HEK293 (cell line): Measurements from ENCODE around the gene GNB3.
A peak's percentile ranks its signal among the peaks of the same experiment; 100 is the strongest.

Source experiments
- CTCF ChIA-PET: fragments of 350-600 bp; formaldehyde crosslinking; extraction: SDS; loops from one replicate; lab custom pipeline; 2021; ENCODE audit warnings: antibody characterized with exemption; lab: Yijun Ruan, JAX
- POLR2A ChIA-PET: fragments of 300-600 bp; formaldehyde crosslinking; extraction: SDS; loops from one replicate; lab custom pipeline; 2020; ENCODE audit warnings: antibody characterized with exemption, inconsistent platforms; lab: Yijun Ruan, JAX
- H3K27ac ChIP-seq: fragments of 200-500 bp; sonication (Bioruptor generic); 2 replicates; pipeline ENCODE4 v1.5.1; 2014; ENCODE audit warnings: low read depth, low read length, control low read depth, inconsistent platforms; ENCODE audit errors: extremely low read depth
- H3K36me3 ChIP-seq, 2 experiments: fragments of 200-500 bp in 1 of 2; sonication (Bioruptor generic) in 1 of 2; 1 replicate in 1 of 2; 2 replicates in 1 of 2; pipeline ENCODE4 v1.5.1; 2014 to 2017; ENCODE audit warnings: inconsistent platforms in 2 of 2, low read length in 2 of 2; ENCODE audit not compliant: control insufficient read depth in 2 of 2, insufficient read depth in 1 of 2
- H3K4me1 ChIP-seq: fragments of 200-500 bp; sonication (Bioruptor generic); 2 replicates; pipeline ENCODE4 v1.5.1; 2014; ENCODE audit warnings: mild to moderate bottlenecking, low read length, inconsistent platforms; ENCODE audit not compliant: control insufficient read depth, insufficient read depth
- H3K4me3 ChIP-seq: 2 replicates; pipeline ENCODE4 v1.5.1; 2011; ENCODE audit warnings: low read depth, mild to moderate bottlenecking, control low read depth, low read length, moderate library complexity
- H3K9me3 ChIP-seq: fragments of 200-500 bp; sonication (Bioruptor generic); 2 replicates; pipeline ENCODE4 v1.5.1; 2014; ENCODE audit warnings: low read depth, low read length, inconsistent platforms; ENCODE audit not compliant: control insufficient read depth, insufficient read depth
- GLIS1 ChIP-seq: fragments of 450-650 bp; formaldehyde crosslinking; IDR thresholded peaks from 2 replicates; pipeline ENCODE4 v1.5.1; 2016; ENCODE audit warnings: missing biosample characterization, missing genetic modification characterization
- GLIS2 ChIP-seq: fragments of 450-650 bp; formaldehyde crosslinking; IDR thresholded peaks from 2 replicates; pipeline ENCODE4 v1.5.1; 2016; ENCODE audit warnings: missing biosample characterization, missing genetic modification characterization
- KLF16 ChIP-seq: fragments of 450-650 bp; formaldehyde crosslinking; IDR thresholded peaks from 2 replicates; pipeline ENCODE4 v1.5.1; 2017; ENCODE audit warnings: missing biosample characterization, missing genetic modification characterization
- PRDM6 ChIP-seq: fragments of 450-650 bp; formaldehyde crosslinking; IDR thresholded peaks from 2 replicates; pipeline ENCODE4 v1.5.1; 2017; ENCODE audit warnings: missing biosample characterization, missing genetic modification characterization
- SP2 ChIP-seq: fragments of 450-650 bp; formaldehyde crosslinking; IDR thresholded peaks from 2 replicates; pipeline ENCODE4 v1.5.1; 2016; ENCODE audit warnings: missing biosample characterization, missing genetic modification characterization
- ZBTB6 ChIP-seq: fragments of 450-650 bp; formaldehyde crosslinking; IDR thresholded peaks from 2 replicates; pipeline ENCODE4 v1.5.1; 2017; ENCODE audit warnings: missing biosample characterization, missing genetic modification characterization
- ZBTB7A ChIP-seq: fragments of 450-650 bp; formaldehyde crosslinking; IDR thresholded peaks from 2 replicates; pipeline ENCODE4 v1.5.1; 2016; ENCODE audit warnings: low read depth, missing biosample characterization, missing genetic modification characterization
- ZNF280C ChIP-seq: fragments of 450-650 bp; formaldehyde crosslinking; IDR thresholded peaks from 2 replicates; pipeline ENCODE4 v1.5.1; 2016; ENCODE audit warnings: missing biosample characterization, missing genetic modification characterization
- ZNF280D ChIP-seq: fragments of 450-650 bp; formaldehyde crosslinking; IDR thresholded peaks from 2 replicates; pipeline ENCODE4 v1.5.1; 2016; ENCODE audit warnings: missing biosample characterization, missing genetic modification characterization
- ZNF398 ChIP-seq: fragments of 450-650 bp; formaldehyde crosslinking; IDR thresholded peaks from 2 replicates; pipeline ENCODE4 v1.5.1; 2017; ENCODE audit warnings: missing biosample characterization, missing genetic modification characterization
- ZNF501 ChIP-seq: fragments of 450-650 bp; formaldehyde crosslinking; IDR thresholded peaks from 2 replicates; pipeline ENCODE4 v1.5.1; 2016; ENCODE audit warnings: missing biosample characterization, missing genetic modification characterization
- ZNF544 ChIP-seq: fragments of 450-650 bp; formaldehyde crosslinking; IDR thresholded peaks from 2 replicates; pipeline ENCODE4 v1.5.0; 2017; ENCODE audit warnings: missing biosample characterization, missing genetic modification characterization
- ZNF555 ChIP-seq: fragments of 450-650 bp; formaldehyde crosslinking; conservative IDR thresholded peaks from 2 replicates; pipeline ENCODE4 v1.5.1; 2017; ENCODE audit warnings: missing biosample characterization, mild to moderate bottlenecking, missing genetic modification characterization, inconsistent platforms
- ZSCAN18 ChIP-seq: fragments of 450-650 bp; formaldehyde crosslinking; IDR thresholded peaks from 2 replicates; pipeline ENCODE4 v1.5.1; 2016; ENCODE audit warnings: missing biosample characterization, missing genetic modification characterization

Gene GNB3

GRCh38 chr12:6821591-6822425 is 18.9 kb upstream of the GNB3 start, which contains the start of gene GPR162 (continued):
- TF ChIP-seq ZBTB7A (0 out of 2 replicates have a peak, but pooled peaks have one; percentile 24), ZNF544 (no peak), ZNF555 (no peak), ZNF501 (tag by site-specific recombination) (no peak), ZNF280D (tag by site-specific recombination) (no peak)

- Histone ChIP-seq H3K9me3 (no peaks in the 10 kb centered on the region), H3K27ac (no peak overlapping the region), H3K4me3 (no peak overlapping the region), H3K36me3 (peaks cover 0 to 3% of the 10 kb centered on the region in 2 experiments; a peak in 1 of 3 replicates), H3K4me1 (peaks cover 6% of the 10 kb centered on the region; the same call in 1 of the 2 replicates)
- TF ChIP-seq ZBTB6 (tag by site-specific recombination) (no peak), ZNF398 (tag by site-specific recombination) (peak; percentile 29; the same call in 1 of the 2 replicates)
- POLR2A ChIA-PET, result interaction anchor here (0.6 to 2.0 kb wide), 4 partner anchors 10 to 70 kb away, joined by 4 to 11 read pairs (median 10); partner anchors contain the start of genes CDCA3, MLF2 and USP5
- CTCF ChIA-PET, result interaction anchor here (0.5 to 8.1 kb wide), 8 partner anchors 9 to 255 kb away, joined by 3 to 116 read pairs (median 4); partner anchors contain the start of gene MLF2
Measured at GRCh38 chr12:6822426-6823135, 18.1 kb upstream of the GNB3 start.

- ChIA-PET POLR2A (no interaction called here), CTCF (interaction anchor here (0.6 to 8.1 kb wide), 4 partner anchors 41 to 70 kb away, joined by 3 to 116 read pairs (median 18); partner anchors contain the start of gene MLF2)
- Histone ChIP-seq H3K36me3 (peaks cover 0 to 3% of the 10 kb centered on the region in 2 experiments; a peak in 1 of 3 replicates), H3K27ac (no peak overlapping the region), H3K4me3 (no peak overlapping the region), H3K4me1 (peaks cover 6% of the 10 kb centered on the region; the same call in 1 of the 2 replicates), H3K9me3 (no peaks in the 10 kb centered on the region)
- TF ChIP-seq KLF16 (tag by site-specific recombination), result no peak
- no peak for TF ChIP-seq ZSCAN18 (tag by site-specific recombination)
- no peak for TF ChIP-seq ZNF280C (tag by site-specific recombination)
- TF ChIP-seq GLIS2, result peak; percentile 24; the same call in 1 of the 2 replicates
- peak; percentile 71 for TF ChIP-seq GLIS1 (tag by site-specific recombination)
- TF ChIP-seq PRDM6 (tag by site-specific recombination), result no peak
- 0 out of 2 replicates have a peak, but pooled peaks have one; percentile 10 for TF ChIP-seq SP2 (tag by site-specific recombination)
Measured at GRCh38 chr12:6823182-6824084, 17.3 kb upstream of the GNB3 start.
